ENCODE measurements around the gene MED13.
"Not testable (repeated sequence)": the region's sequence is repeated elsewhere in the genome, so short reads cannot be mapped to it uniquely, and the experiment has no call there.

GRCh38 chr17:62072855-62073254 is 7.8 kb upstream of the MED13 start:
- TF ChIP-seq, protein P1, sequence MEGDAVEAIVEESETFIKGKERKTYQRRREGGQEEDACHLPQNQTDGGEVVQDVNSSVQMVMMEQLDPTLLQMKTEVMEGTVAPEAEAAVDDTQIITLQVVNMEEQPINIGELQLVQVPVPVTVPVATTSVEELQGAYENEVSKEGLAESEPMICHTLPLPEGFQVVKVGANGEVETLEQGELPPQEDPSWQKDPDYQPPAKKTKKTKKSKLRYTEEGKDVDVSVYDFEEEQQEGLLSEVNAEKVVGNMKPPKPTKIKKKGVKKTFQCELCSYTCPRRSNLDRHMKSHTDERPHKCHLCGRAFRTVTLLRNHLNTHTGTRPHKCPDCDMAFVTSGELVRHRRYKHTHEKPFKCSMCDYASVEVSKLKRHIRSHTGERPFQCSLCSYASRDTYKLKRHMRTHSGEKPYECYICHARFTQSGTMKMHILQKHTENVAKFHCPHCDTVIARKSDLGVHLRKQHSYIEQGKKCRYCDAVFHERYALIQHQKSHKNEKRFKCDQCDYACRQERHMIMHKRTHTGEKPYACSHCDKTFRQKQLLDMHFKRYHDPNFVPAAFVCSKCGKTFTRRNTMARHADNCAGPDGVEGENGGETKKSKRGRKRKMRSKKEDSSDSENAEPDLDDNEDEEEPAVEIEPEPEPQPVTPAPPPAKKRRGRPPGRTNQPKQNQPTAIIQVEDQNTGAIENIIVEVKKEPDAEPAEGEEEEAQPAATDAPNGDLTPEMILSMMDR (conservative IDR thresholded peaks at IDR 0.05 in 1 of 2, IDR thresholded peaks at IDR 0.05 in 1 of 2; ENCODE audit: low read depth in 1 of 2, low read length in 2 of 2) = not testable (repeated sequence)
- TF ChIP-seq EZH2 (IDR thresholded peaks at IDR 0.05; ENCODE audit: low read length, missing control alignments) = not testable (repeated sequence)

All from fibroblast of lung (primary cell).